SK-N-SH treated with all-trans-retinoic acid at 6 μM for 48 hours (cell line): Measurements from ENCODE around the gene CIITA.

Source experiments
- CSDC2 ChIP-seq: fragments of 250-450 bp; sonication (Bioruptor Pico); IDR thresholded peaks from 2 replicates; pipeline ENCODE4 v1.5.0; 2020; ENCODE audit warnings: mild to moderate bottlenecking, moderate library complexity
- ESRRG ChIP-seq: fragments of 250-450 bp; sonication (Bioruptor Pico); IDR thresholded peaks from 2 replicates; pipeline ENCODE4 v1.6.1; 2021; ENCODE audit warnings: mild to moderate bottlenecking
- OSR1 ChIP-seq: fragments of 250-450 bp; sonication (Bioruptor Pico); IDR thresholded peaks from 2 replicates; pipeline ENCODE4 v1.8.0; 2022; ENCODE audit warnings: moderate library complexity, mild to moderate bottlenecking, inconsistent platforms
- PPARA ChIP-seq: fragments of 250-450 bp; sonication (Bioruptor Pico); IDR thresholded peaks from 2 replicates; pipeline ENCODE4 v1.5.0; 2020; ENCODE audit warnings: mild to moderate bottlenecking, borderline replicate concordance
- RARB ChIP-seq: fragments of 250-450 bp; sonication (Bioruptor Pico); IDR thresholded peaks from 2 replicates; pipeline ENCODE4 v1.8.0; 2021; ENCODE audit warnings: mild to moderate bottlenecking, moderate library complexity
- TOX ChIP-seq: fragments of 250-450 bp; sonication (Bioruptor Pico); IDR thresholded peaks from 2 replicates; pipeline ENCODE4 v1.8.0; 2021; ENCODE audit warnings: mild to moderate bottlenecking, moderate library complexity, borderline replicate concordance
- ZNF70 ChIP-seq: fragments of 450-650 bp; formaldehyde crosslinking; IDR thresholded peaks from 2 replicates; pipeline ENCODE4 v1.5.0; 2020; ENCODE audit warnings: mild to moderate bottlenecking, moderate library complexity
- TF ChIP-seq, protein P1 (sequence below): fragments of 250-450 bp; sonication (Bioruptor Pico); IDR thresholded peaks from 2 replicates; pipeline ENCODE4 v1.8.0; 2020; ENCODE audit warnings: mild to moderate bottlenecking, moderate library complexity, borderline replicate concordance
- TF ChIP-seq, protein P2 (sequence below): fragments of 250-450 bp; sonication (Bioruptor Pico); IDR thresholded peaks from 2 replicates; pipeline ENCODE4 v1.5.1; 2021; ENCODE audit warnings: mild to moderate bottlenecking, moderate library complexity

DNA sequence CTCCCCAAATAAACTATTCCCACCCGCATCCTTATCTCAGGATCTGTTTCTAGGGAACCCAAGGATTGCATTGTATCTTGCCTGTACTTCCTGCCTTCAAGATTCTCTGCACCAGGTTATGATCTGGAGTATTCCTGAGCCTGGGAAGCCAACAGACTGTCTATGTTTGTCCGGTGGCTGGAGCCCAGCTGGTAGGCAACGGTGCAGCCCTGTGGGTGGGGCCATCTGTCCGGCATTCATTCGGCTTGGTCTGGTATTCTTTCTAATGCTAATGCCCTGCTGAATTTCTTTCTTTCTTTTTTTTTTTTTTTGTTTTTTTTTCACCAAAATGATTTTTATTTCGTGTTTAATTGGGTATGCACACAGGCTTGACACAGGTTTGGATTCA is 37.7 kb upstream of the CIITA start:
- TF ChIP-seq RARB (CRISPR knock-in tag) (no peak), ESRRG (no peak), CSDC2 (no peak), TOX (no peak), ZNF70 (CRISPR knock-in tag) (no peak), OSR1 (CRISPR knock-in tag) (no peak), PPARA (CRISPR knock-in tag) (no peak)
- TF ChIP-seq, protein P1, sequence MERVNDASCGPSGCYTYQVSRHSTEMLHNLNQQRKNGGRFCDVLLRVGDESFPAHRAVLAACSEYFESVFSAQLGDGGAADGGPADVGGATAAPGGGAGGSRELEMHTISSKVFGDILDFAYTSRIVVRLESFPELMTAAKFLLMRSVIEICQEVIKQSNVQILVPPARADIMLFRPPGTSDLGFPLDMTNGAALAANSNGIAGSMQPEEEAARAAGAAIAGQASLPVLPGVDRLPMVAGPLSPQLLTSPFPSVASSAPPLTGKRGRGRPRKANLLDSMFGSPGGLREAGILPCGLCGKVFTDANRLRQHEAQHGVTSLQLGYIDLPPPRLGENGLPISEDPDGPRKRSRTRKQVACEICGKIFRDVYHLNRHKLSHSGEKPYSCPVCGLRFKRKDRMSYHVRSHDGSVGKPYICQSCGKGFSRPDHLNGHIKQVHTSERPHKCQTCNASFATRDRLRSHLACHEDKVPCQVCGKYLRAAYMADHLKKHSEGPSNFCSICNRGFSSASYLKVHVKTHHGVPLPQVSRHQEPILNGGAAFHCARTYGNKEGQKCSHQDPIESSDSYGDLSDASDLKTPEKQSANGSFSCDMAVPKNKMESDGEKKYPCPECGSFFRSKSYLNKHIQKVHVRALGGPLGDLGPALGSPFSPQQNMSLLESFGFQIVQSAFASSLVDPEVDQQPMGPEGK (CRISPR knock-in tag): no peak
- TF ChIP-seq, protein P2, sequence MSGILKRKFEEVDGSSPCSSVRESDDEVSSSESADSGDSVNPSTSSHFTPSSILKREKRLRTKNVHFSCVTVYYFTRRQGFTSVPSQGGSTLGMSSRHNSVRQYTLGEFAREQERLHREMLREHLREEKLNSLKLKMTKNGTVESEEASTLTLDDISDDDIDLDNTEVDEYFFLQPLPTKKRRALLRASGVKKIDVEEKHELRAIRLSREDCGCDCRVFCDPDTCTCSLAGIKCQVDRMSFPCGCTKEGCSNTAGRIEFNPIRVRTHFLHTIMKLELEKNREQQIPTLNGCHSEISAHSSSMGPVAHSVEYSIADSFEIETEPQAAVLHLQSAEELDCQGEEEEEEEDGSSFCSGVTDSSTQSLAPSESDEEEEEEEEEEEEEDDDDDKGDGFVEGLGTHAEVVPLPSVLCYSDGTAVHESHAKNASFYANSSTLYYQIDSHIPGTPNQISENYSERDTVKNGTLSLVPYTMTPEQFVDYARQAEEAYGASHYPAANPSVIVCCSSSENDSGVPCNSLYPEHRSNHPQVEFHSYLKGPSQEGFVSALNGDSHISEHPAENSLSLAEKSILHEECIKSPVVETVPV (CRISPR knock-in tag): no peak
